HG02938 (cell line): Measurements from ENCODE around the gene FAM110D.
A peak's percentile ranks its signal among the peaks of the same experiment; 100 is the strongest.

Source experiments
- ATAC-seq: cut with Tn5 transposase; IDR thresholded peaks from one replicate; pipeline ENCODE4 v1.9.1; 2021; ENCODE audit warnings: mild to moderate bottlenecking, moderate library complexity; ENCODE audit not compliant: unreplicated experiment

FAM110D gene

DNA sequence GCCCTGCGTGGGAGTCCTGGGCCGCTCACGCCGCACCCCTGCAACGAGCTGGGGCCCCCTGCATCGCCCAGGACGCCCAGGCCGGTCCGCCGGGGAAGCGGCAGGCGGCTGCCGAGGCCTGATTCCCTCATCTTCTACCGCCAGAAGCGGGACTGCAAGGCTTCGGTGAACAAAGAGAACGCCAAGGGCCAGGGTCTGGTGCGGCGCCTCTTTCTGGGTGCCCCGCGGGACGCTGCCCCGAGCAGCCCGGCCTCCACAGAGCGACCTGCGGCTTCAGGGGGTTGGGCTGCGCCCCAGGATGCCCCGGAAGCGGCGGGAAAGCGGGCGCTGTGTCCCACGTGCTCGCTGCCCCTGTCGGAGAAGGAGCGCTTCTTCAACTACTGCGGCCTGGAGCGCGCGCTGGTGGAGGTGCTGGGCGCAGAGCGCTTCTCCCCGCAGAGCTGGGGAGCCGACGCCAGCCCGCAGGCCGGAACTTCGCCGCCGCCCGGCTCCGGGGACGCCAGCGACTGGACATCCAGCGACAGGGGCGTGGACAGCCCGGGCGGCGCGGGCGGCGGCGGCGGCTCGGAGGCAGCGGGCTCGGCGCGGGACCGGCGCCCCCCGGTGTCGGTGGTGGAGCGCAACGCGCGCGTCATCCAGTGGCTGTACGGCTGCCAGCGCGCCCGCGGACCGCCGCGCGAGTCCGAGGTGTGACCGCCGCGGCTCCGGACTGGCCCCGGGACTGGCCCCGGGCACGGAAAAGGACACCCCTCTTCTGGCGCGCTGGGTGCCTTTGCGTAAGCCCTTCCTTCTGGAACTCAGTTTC is 2.7 kb downstream of the FAM110D start:
- no peak for ATAC-seq

DNA sequence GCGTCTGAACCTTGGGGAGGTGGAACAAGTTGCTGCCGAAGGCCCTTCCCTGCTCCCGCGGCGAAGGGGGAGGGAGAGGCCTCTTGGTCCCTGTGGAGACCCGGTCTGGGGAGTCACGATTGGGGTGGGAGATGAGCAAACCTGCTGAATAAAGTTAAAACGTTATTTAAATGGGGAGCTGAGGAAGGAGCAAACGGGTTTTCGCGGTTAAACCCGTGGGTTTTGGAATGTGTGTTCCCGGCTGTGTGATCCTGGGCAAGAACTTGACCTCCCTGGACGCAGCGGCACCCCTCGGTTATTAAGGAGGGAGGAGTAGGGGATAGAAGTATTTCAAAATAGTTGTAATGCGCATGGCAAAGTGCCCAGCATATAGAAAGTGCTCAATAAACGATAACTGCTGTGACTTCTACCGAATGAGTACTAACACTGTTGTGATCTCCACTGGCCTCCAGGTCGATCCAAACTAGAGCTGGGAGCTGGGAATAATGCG is 3.4 kb downstream of the FAM110D start:
- no peak for ATAC-seq

GRCh38 chr1:26163684-26164035 is 4.8 kb downstream of the FAM110D start:
- ATAC-seq, result no peak

DNA sequence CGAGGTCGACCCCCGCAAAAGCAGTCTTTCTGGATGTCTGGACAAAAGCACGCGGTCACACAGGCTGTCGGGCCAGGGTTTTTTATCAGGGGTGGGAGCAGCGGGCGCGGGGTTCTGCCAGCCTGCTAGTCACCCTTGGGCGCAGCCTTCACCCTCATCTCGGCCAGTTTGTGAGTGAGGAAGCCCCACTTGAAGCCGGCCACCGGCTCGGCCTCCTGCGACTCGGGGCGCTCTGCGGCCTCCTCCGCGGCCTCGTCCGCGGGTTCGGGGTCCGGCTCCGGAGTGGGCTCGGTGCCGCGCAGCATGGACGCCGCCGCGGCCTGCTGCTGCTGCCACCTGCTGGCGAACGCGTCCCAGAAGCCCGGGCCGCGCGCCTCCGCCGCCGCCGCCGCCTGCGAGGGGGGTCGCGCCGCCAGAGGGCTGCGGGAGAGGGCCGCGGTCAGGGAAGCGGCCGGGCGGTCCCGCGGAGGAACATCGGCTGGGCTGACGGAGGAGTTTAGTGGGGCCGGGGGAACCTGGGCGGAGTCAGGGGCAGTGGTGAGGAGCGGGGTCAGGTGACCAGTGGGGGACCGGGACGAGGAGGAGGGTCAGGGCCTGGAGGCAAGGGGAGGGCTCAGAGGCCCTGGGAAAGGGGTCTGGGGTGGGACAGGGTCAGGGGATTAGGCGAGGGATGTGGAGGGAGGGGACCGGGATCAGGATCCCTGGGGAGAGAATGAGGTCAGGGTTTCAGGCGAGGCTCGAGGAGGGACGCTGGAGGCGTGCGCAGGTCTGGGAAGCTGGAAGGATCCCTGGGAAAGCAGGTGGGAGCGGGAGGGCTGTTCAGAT is 5.4 kb downstream of the FAM110D start:
- ATAC-seq, result no peak

- no peak for ATAC-seq
Measured at GRCh38 chr1:26164861-26165842, 6.3 kb downstream of the FAM110D start.

DNA sequence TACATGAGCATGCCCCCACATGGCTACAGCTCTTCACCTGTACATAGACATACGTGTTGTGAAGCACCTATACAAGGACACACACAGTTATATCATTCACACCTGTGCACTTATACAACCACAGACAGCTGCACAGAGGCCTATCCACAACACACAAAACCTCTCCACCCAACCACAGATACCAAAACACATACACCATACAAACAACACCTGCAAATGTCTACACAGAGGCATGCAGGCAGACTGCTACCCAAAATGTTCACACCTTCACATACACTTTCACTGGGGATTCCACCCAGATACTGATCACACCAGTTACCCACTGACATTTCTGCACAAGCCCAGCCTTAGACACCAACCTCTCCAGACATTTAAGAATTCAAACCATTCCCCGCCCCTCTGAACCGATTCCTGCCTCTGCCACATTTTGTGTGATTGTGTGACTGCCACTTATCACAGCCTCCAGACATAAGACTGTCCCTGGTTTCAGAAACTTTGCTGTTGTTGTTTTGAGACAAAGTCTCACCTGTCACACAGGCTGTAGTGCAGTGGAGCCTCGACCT is 7.9 kb downstream of the FAM110D start:
- no peak for ATAC-seq

GRCh38 chr1:26168410-26169197 is 9.7 kb downstream of the FAM110D start, which contains the start of gene C1orf232:
Gene C1orf232, minus strand, starts transcription at chr1:26168963. Its CDS starts 464 bp downstream, at chr1:26168499.
- ATAC-seq, result no peak

DNA sequence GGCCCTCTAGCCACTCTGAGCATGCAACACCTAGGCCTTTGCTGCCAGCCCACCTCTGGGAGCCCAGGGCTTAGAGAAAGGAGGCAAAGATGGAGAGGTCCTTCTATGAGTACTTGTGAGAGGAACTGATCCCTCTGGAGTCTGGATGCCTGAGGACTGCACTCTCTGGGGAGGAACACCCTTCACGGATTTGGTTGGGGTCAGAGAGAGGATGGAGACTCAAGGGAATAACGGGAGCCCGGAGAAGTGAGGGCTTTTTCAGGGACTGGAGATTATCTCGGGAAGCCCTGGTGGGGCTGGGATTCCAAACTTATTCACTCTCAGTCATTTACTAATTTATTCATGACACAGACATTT is 10.3 kb downstream of the FAM110D start:
- ATAC-seq, result no peak

- ATAC-seq, result peak; percentile 77
Measured at GRCh38 chr1:26169669-26170471, 11.0 kb downstream of the FAM110D start, which contains the start of gene ZNF593. Gene ZNF593, plus strand, starts transcription at chr1:26169908. Its CDS starts 76 bp downstream, at chr1:26169984.

DNA sequence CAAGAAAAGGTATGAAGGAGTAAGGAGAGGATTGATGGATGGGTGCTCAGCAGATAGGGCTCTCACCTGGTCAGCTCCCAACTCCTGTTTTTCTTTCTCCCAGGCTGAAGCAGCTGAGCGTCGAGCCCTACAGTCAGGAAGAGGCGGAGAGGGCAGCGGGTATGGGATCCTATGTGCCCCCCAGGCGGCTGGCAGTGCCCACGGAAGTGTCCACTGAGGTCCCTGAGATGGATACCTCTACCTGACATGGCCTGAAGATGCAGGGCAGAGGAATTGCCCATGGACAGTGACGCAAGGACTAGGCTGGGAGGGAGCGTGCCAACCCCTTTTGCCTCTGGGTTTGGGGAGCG is 11.6 kb downstream of the FAM110D start:
- ATAC-seq, result no peak

- no peak for ATAC-seq
Measured at GRCh38 chr1:26171084-26172072, 12.5 kb downstream of the FAM110D start, which contains the start of gene ZNF593OS. Gene ZNF593OS, minus strand, starts transcription at chr1:26171832. Its CDS starts 171 bp downstream, at chr1:26171661.

GRCh38 chr1:26175346-26175745 is 16.5 kb downstream of the FAM110D start:
- no peak for ATAC-seq

DNA sequence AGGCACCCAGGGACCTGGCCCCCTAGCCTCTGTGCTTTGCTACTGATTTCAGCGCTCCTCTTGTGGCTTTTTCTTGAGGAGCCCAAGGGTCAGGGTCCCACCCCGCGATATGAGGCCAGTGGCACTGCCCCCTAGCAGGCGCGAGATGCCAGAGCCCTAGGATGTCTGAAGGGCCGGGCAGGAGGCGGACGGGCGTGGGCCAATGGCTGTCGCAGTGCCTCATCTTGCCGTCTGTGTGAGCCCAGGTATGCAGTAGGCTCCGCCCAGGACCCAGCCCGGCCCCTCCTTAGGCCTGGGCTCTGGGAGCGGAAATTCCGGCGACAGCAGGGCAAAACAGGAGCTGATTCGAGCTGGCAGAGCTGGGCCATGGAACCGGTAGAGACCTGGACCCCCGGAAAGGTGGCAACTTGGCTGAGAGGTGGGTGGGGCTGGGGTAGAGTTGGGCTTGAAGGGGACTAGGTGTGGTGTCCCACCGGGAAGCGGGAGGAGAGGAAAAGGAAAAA is 18.4 kb downstream of the FAM110D start, which contains the start of gene CNKSR1:
Gene CNKSR1 (plus strand): TSS at position 310 of the 503 bp plus-strand sequence. CDS start 57 bp downstream, at position 367.
- ATAC-seq, result no peak

DNA sequence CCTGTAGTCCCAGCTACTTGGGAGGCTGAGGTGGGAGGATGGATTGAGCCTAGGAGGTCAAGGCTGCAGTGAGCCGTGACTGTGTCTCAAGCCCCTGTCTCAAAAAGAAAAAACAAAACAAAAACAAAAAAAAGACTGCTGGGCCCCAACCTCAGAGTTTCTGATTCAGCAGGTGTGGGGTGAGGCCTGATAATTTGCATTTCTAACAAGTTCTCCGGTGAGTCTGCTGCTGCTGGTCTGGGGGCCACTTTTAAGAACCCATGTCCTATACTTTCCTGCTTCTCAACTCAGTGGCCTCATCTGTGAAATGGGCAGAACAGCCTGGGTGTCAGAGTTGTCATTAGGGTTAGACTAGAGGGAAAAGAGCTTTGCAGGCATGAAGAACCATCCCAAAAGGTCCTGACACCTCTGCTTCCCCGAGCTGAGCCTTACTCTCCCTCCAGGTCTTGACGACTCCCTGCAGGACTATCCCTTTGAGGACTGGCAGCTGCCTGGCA is 21.2 kb downstream of the FAM110D start:
- ATAC-seq, result no peak

DNA sequence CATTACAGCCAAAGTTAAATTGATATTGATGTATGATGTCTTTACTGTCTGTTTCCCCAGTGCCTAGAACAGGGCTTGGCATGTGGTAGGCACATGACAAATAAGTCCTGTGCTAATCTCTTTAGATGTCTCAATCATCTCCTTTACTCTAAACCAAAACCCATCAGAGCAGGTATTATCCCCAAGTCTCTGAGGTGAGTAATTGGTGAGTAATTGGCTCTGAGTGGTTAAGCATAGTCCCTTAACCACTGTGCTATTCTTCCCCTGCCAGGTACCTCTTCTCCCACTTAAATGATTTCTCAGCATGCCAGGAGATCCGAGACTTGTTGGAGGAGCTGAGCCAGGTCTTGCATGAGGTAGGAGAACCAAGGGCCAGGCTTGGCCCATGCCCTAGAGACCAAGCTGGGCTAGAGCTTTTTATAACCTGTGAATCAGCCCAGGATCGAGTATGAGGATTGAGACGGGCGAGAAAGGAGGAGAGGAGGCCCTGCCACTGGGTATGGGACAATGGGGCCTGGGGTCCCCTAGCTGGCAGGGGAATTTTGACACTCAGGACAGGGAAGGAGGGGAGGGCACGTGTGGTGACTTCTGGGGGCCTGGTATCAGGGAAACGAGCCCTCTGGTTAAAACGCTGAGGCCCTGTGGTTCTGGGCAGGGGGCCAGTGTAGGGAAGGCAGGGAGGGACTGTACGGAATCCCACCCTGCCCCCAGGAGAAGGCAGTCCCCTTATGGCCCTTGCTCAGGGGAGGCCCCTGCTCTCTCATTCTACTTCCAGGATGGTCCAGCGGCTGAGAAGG is 22.9 kb downstream of the FAM110D start:
- ATAC-seq, result no peak

GRCh38 chr1:26182383-26182696 is 23.5 kb downstream of the FAM110D start:
- no peak for ATAC-seq
